Sigmoid colon (tissue), 4 donors: ENCODE results near the gene DNASE1L2.

Source experiments
- CTCF ChIP-seq, 4 experiments: fragments of 450-650 bp in 3 of 4; fragments of 200-600 bp in 1 of 4; IDR thresholded peaks; one replicate each; pipeline ENCODE4 v1.5.1; 2016 to 2019; ENCODE audit warnings: antibody characterized with exemption in 4 of 4, mild to moderate bottlenecking in 3 of 4, moderate library complexity in 2 of 4
- POLR2A ChIP-seq, 2 donors: fragments of 450-650 bp; IDR thresholded peaks; one replicate each; pipeline ENCODE4 v1.6.1; 2016; ENCODE audit warnings: antibody characterized with exemption in 2 of 2, mild to moderate bottlenecking in 2 of 2, moderate library complexity in 2 of 2
- POLR2AphosphoS5 ChIP-seq, 4 donors: sonication (generic); formaldehyde crosslinking; IDR thresholded peaks; one replicate each; pipeline ENCODE4 v1.6.1; 2017; ENCODE audit warnings: antibody characterized with exemption in 4 of 4

GRCh38 chr16:2280981-2281542, 44.8 kb downstream of the DNASE1L2 start:
- TF ChIP-seq CTCF (IDR thresholded peaks at IDR 0.05): no peak
- no peak for TF ChIP-seq POLR2A (IDR thresholded peaks at IDR 0.05)
- TF ChIP-seq POLR2AphosphoS5 (IDR thresholded peaks at IDR 0.05): no peak
